ENCODE results near the gene CTRB1.

GRCh38 chr16:75258807-75259141 lies 40.0 kb downstream of the CTRB1 start:
- TF ChIP-seq GATA2 (IDR thresholded peaks at IDR 0.05; ENCODE audit: low read depth, low read length) (no peak), GATA3 (IDR thresholded peaks at IDR 0.05; ENCODE audit: low read depth, low read length) (no peak)

Data from SH-SY5Y (cell line).